ENCODE measurements around the gene ATE1.
"Not testable (repeated sequence)": the region's sequence is repeated elsewhere in the genome, so short reads cannot be mapped to it uniquely, and the experiment has no call there.

ATE1 gene

GRCh38 chr10:121831777-121832176 lies 96.1 kb downstream of the ATE1 start:
- DNase-seq (ENCODE audit: low read depth) = no peak

- no peak for DNase-seq (ENCODE audit: low read depth)
Measured at GRCh38 chr10:121831237-121831636, 96.6 kb downstream of the ATE1 start.

- no peak for DNase-seq (ENCODE audit: low read depth)
Measured at GRCh38 chr10:121830101-121830500, 97.7 kb downstream of the ATE1 start.

GRCh38 chr10:121828045-121828444 lies 99.8 kb downstream of the ATE1 start:
- DNase-seq (ENCODE audit: low read depth) = no peak

GRCh38 chr10:121826773-121827172 lies 101.1 kb downstream of the ATE1 start:
- not testable (repeated sequence) for DNase-seq (ENCODE audit: low read depth)

GRCh38 chr10:121823993-121824463 lies 103.8 kb downstream of the ATE1 start:
- DNase-seq (ENCODE audit: low read depth) = peak; percentile 58

GRCh38 chr10:121822724-121823123 lies 105.1 kb downstream of the ATE1 start:
- no peak for DNase-seq (ENCODE audit: low read depth)

GRCh38 chr10:121822180-121822579 lies 105.7 kb downstream of the ATE1 start:
- DNase-seq (ENCODE audit: low read depth) = no peak

- no peak for DNase-seq (ENCODE audit: low read depth)
Measured at GRCh38 chr10:121819049-121819448, 108.8 kb downstream of the ATE1 start.

- no peak for DNase-seq (ENCODE audit: low read depth)
Measured at GRCh38 chr10:121818599-121818998, 109.2 kb downstream of the ATE1 start.

- DNase-seq (ENCODE audit: low read depth) = no peak
Measured at GRCh38 chr10:121816197-121816596, 111.6 kb downstream of the ATE1 start.

- DNase-seq (ENCODE audit: low read depth) = no peak
Measured at GRCh38 chr10:121813857-121814256, 114.0 kb downstream of the ATE1 start.

GRCh38 chr10:121813211-121813815 lies 114.5 kb downstream of the ATE1 start:
- DNase-seq (ENCODE audit: low read depth) = peak; percentile 22

- DNase-seq (ENCODE audit: low read depth) = no peak
Measured at GRCh38 chr10:121812031-121812430, 115.8 kb downstream of the ATE1 start.

GRCh38 chr10:121811386-121811785 lies 116.4 kb downstream of the ATE1 start:
- DNase-seq (ENCODE audit: low read depth) = no peak

- no peak for DNase-seq (ENCODE audit: low read depth)
Measured at GRCh38 chr10:121808835-121809234, 119.0 kb downstream of the ATE1 start.

- peak; percentile 59 for DNase-seq (ENCODE audit: low read depth)
Measured at GRCh38 chr10:121804460-121804859, 123.4 kb downstream of the ATE1 start.

- no peak for DNase-seq (ENCODE audit: low read depth)
Measured at GRCh38 chr10:121803611-121804010, 124.2 kb downstream of the ATE1 start.

GRCh38 chr10:121800831-121801230 lies 127.0 kb downstream of the ATE1 start:
- no peak for DNase-seq (ENCODE audit: low read depth)

- no peak for DNase-seq (ENCODE audit: low read depth)
Measured at GRCh38 chr10:121800146-121800545, 127.7 kb downstream of the ATE1 start.

- DNase-seq (ENCODE audit: low read depth) = no peak
Measured at GRCh38 chr10:121797490-121797889, 130.3 kb downstream of the ATE1 start.

- no peak for DNase-seq (ENCODE audit: low read depth)
Measured at GRCh38 chr10:121796342-121796741, 131.5 kb downstream of the ATE1 start.

GRCh38 chr10:121792198-121792597 lies 135.6 kb downstream of the ATE1 start:
- no peak for DNase-seq (ENCODE audit: low read depth)

GRCh38 chr10:121791761-121792160 lies 136.1 kb downstream of the ATE1 start:
- no peak for DNase-seq (ENCODE audit: low read depth)

All from stromal cell of bone marrow (primary cell).